ENCODE measurements around the gene GALNS.

The GALNS gene

DNA sequence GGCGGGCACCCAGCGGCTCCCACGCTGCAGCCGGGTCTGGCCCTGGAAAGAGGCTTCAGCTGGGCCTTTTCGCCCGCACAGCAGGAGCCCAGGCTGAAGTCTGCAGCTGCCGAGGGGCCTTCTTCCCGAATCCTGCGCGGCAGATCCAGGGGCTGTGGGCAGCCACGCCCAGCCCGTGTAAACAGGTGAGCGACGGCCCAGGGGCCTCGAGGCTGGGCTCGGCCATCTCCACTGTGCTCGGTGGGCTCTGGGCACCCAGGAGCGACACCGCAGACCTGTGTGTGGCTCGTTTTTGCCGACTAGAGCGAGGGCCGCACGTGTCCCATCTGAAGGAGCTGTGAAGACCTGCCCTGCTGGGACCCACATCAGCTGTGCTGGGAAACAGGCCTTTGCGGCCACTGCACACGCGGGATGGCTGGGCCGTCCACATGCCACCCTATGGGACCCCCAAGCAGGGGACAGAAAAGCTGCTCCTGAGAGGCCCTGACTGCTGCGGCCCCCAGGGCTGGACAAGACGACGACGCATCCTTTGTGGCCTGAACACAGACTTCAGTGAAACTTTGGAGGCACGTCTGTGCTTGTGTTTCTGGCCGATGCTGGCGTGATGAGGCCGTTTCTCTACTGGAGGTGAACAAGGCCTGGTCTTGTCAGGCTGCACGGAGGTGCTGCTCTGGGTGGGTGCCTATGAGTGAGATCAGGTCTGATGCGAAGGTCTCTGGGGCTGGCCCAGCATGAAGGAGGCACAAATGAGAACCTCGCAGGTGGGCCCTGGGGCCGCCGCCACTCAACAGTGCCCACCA is 39.8 kb downstream of the GALNS start:
- DNase-seq (ENCODE audit: low spot score): no peak

GRCh38 chr16:88815901-88816589 is 40.7 kb downstream of the GALNS start:
- DNase-seq (ENCODE audit: low spot score): peak; percentile 78

DNA sequence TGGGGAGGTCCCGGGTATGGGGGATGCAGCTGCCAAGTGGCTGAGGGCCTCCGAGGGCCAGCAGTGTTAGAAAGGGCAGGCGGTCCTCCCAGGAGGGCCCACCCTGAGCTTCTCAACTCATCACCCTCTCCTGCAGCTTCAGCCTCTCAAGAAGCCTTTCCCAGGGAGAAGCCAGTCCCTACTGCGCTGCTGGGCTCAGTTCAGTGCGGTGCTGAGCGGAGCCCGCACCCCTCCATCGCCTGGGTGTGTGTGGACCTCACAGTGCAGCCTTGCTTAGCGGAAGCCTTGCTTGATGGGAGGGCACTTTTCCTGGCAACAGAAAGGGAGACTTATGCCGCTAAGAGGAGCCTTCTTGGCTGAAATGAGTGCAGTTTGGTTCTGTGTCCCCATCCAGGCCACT is 41.5 kb downstream of the GALNS start:
- no peak for DNase-seq (ENCODE audit: low spot score)

DNA sequence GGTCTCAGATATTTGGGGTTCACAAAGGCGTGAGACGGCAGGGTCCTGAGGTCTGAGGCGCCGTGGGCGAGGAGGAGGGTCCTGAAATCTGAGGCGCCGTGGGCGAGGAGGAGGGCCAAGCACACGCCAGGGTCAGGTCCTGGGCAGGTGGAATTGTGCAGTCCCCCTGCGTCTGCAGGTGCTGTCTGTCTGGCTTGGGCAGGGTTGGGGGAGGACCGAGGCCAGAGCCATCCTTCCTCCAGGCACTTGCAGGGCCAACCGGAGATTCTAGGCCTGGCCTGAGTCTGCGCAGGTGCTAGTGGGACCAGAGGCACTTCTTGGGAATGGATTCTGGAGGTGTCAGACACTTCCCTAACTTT is 42.6 kb downstream of the GALNS start:
- DNase-seq (ENCODE audit: low spot score): no peak

GRCh38 chr16:88813269-88814143 is 43.2 kb downstream of the GALNS start:
- no peak for DNase-seq (ENCODE audit: low spot score)

GRCh38 chr16:88812513-88813268 is 44.1 kb downstream of the GALNS start:
- no peak for DNase-seq (ENCODE audit: low spot score)

GRCh38 chr16:88811769-88812512 is 44.8 kb downstream of the GALNS start, which contains the start of gene APRT:
TSS of gene APRT (minus strand) at chr16:88811928. CDS start at chr16:88811899, 29 bp downstream.
- DNase-seq (ENCODE audit: low spot score): peak; percentile 91

- peak; percentile 85 for DNase-seq (ENCODE audit: low spot score)
Observed at GRCh38 chr16:88810912-88811768, 45.6 kb downstream of the GALNS start.

GRCh38 chr16:88810166-88810911 is 46.4 kb downstream of the GALNS start:
- peak; percentile 64 for DNase-seq (ENCODE audit: low spot score)

DNA sequence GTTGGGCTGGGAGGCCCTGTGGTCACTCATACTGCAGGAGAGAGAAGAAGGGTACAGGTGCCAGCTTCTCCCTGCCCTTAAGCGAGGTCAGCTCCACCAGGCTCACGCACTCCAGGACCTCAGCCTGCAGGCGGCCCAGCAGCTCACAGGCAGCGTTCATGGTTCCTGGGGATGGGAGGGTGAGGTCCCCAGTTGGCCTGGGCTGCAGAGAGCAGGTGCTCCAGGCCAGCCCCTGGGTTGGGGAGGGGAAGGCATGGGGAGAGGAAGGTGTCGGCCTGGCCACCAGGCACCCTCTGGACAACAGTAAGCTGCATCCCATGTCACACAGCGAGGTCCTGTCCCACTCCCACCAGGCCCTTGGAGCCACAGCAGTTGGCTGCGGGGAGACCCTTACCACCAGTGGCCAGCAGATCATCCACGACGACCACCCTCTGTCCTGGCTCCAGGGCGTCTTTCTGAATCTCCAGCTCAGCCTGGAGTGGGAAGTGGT is 47.0 kb downstream of the GALNS start:
- no peak for DNase-seq (ENCODE audit: low spot score)

DNA sequence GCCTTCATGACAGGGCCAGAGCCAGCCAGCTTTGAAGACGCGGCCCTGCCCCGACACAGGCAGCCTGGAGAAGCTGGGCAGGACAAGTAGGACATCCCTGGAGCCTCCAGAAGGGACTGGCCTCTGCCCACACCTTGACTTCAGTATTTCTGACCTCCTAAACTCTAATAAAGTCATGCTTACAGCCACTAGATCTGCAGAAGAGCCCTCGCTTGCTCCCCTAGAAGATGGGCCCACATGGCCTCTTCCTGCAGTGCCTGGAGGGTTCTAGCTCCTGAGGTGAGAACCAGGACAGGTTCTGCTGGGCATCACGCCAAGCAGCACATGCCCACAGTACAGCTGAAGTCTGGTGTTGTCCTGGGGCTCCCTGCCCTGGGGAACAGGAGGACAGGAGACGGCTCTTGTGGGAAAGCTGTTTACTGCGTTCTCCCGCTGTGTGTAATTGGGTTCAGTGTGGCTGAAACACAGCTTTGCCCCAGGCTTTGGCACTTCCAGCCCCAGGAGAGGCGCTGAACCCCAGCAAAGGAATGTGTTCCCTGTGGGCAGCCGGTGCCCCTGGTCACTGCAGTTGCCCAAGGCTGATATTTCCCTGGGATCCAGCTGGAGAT is 47.6 kb downstream of the GALNS start:
- DNase-seq (ENCODE audit: low spot score): no peak

DNA sequence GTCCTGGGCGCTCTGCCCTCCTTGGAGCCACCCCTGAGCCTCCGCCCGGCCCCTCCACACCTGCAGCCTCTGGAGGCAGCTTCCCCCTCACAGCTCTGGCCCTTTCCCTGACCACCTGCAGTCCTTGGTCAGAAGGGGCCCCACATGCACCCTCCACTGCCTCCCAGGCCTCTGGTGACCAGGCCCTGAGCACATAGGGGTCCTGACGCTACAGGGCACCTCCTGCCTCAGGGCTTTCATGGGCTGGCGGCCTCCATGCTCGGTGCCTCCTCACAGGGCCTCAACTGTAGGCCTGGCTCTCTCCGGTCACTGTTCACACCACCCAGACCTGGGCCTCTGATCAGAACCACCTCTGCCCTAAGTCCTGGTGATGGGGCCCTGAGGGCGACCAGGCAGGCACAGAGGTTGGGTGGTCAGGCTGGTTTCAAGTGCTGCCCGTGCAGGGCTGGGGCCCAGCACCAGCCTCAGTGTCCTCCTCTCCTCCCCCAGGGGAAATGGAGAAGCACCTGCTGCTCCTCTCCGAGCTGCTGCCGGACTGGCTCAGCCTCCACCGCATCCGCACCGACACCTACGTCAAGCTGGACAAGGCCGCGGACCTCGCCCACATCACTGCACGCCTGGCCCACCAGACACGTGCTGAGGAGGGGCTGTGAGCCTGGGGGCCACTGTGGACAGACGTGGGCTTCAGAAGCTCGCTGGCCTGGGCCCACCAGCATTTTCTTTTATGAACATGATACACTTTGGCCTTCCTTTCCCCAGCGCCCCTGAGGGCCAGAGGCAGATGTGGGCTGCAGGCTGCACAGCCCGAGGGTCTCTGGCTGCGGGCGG is 48.9 kb downstream of the GALNS start:
- DNase-seq (ENCODE audit: low spot score): no peak

GRCh38 chr16:88807142-88807625 is 49.6 kb downstream of the GALNS start:
- no peak for DNase-seq (ENCODE audit: low spot score)

GRCh38 chr16:88806491-88807111 is 50.1 kb downstream of the GALNS start:
- no peak for DNase-seq (ENCODE audit: low spot score)

DNA sequence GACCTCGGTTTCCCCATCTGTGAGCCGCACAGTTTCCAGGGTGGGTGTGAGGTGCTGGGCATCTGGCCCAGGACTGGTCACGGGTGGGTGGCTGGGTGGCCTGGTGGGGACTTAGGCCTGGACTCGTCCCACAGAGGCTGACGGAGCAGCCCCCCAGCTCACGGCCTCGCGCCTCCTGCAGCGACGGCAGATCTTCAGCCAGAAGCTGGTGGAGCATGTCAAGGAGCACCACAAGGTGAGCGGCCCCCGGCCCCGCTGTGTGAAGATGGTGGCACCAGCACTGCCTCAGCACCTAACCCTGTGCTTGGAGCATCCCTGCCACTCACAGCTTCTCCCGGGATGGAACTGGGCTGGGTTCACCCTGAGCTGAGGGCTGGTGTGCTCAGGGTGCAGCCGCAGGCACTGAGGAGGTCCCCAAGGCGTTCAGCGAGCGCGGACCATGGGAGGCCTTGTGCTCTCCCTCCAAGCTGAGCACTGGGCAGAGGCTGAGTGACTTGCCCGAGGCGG is 50.8 kb downstream of the GALNS start:
- DNase-seq (ENCODE audit: low spot score): no peak

DNA sequence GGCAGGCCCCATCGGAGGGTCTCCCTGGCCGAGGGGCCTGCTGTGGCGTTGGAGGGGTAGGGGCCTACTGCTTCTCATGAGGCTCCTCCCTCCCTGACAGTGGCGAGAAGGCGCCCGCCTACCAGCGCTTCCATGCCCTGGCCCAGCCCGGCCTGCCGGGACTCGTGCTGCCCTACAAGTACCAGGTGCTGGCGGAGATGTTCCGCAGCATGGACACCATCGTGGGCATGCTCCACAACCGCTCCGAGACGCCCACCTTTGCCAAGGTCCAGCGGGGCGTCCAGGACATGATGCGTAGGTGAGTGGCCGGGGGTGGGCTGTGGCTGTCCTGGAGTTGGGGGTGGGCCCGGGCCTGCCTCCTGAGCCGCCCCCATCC is 51.4 kb downstream of the GALNS start:
- DNase-seq (ENCODE audit: low spot score): no peak

All from NAMALWA (cell line).